Measurements from ENCODE around the gene PKP3.
"Not testable (repeated sequence)": the region's sequence is repeated elsewhere in the genome, so short reads cannot be mapped to it uniquely, and the experiment has no call there.

PKP3 gene

DNA sequence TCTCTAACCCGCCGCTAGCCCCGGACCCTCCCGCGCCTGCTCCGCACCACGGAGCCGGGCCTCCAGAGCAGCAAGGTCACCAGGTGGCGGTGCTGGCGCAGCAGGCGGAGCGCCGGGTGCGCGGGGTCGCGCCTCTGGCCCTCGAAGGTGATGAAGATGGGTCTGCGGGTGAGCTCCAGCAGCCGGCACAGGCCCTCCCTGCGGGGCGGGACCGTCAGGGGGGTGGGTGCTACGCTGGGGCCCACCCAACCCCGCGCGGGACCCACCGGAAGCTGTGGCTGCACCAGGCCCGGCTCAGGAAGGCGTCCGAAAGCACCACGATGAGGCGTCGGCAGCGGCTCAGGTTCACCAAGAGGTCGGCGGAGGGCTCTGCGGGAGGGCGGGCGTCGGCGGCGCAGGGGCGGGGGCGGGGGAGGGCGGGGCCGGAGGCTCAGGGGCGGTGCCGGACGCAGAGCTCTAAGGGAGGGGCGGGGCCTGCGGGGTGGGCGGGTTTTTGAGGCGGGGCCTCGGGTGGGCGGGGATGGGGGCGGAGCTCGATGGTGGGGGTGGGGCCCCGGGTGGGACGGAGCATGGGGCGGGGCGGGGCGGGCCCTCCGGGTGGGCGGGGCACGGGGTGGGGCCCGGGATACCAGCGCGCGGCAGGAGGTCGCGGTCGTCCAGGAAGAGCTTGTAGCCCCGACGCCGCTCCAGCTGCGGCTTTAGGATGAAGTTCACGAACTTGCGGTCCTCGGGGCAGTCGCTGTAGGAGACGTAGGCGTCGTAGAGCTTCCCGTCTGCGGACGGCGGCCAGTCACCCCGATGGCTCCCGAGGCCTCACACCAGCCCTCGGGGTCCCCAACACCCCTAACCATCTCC lies 13.0 kb downstream of the PKP3 start:
- Mint-ChIP-seq H3K27me3 (no peaks in the 10 kb centered on the region), H3K27ac (no peak overlapping the region), H3K4me3 (no peak overlapping the region), H3K9me3 (ENCODE audit: low read depth) (no peaks in the 10 kb centered on the region), H3K36me3 (no peaks in the 10 kb centered on the region), H3K4me1 (ENCODE audit: low read depth) (peaks cover 3% of the 10 kb centered on the region)

DNA sequence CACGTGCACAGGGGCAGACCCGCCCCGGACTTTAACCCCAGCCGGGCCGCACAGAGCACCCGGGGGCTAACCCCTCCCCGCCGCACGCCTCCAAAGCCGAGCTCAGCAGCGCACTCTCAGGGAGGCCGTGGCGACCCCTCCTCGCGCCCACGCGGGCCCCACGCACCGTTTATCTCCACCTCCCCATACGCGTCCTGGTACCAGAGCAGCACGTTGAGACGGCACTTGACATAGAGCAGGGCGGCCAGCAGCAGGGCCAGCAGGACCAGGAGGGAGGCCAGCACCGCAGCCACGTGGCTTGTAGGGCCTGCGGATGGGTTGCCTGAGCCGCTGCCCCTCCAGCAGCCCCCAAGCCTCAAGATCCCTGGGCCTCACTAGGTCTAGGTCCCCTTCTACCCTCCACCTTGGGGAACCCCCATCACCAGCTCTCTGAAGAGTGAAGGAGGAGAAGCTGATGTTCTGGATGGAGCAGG lies 13.7 kb downstream of the PKP3 start:
- Mint-ChIP-seq H3K27ac (no peak overlapping the region), H3K4me3 (no peak overlapping the region)

DNA sequence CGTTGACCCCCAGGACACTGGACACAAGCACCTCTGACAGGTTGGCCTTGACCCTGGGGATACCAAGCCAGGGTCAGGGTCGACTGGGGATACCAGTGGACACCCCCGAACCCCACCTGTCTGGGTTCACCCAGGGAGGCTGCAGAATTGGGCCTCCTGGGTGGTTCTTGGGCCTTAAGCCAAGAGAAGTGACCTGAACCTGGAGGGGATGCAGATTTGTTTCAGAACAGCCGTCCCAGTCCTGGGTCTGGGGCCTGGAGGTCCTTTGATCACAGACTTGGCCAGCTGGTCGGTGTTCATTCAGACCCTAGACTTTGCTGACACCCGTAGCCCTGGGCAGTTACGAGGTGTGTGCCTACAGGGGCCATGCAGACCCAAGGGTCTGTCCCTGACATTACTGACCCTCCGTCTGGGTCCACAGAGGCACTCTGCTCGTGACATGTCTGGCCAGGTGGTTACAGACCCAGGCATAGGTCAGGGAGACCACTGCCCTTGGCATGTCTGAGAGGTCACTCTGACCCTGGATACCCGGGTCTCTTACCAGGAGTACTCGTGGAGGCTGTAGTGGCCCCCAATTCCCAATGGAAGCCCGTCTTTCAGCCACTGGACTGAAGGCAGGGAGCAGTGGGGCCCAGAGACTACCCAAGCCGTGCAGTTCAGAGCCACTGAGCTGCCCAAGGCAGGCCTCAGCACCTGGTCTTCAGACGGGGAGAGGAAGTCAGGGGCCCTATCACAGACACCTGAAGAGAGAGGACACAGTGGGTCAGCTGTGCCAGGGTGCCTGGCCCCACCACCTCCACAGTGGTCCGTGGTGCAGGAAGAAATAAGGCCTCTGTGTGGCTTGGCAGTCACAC lies 14.4 kb downstream of the PKP3 start:
- Mint-ChIP-seq H3K4me3 (no peak overlapping the region), H3K27me3 (no peaks in the 10 kb centered on the region), H3K36me3 (no peaks in the 10 kb centered on the region), H3K4me1 (ENCODE audit: low read depth) (peaks cover 10% of the 10 kb centered on the region), H3K9me3 (ENCODE audit: low read depth) (no peaks in the 10 kb centered on the region), H3K27ac (no peak overlapping the region)

More for the DNA sequence above, 13.7 kb downstream of the PKP3 start:
- no peaks in the 10 kb centered on the region for H3K9me3 Mint-ChIP-seq (ENCODE audit: low read depth)
- no peaks in the 10 kb centered on the region for H3K36me3 Mint-ChIP-seq
- no peaks in the 10 kb centered on the region for H3K27me3 Mint-ChIP-seq
- peaks cover 4% of the 10 kb centered on the region for H3K4me1 Mint-ChIP-seq (ENCODE audit: low read depth)

GRCh38 chr11:409008-409599 lies 15.1 kb downstream of the PKP3 start:
- H3K36me3 Mint-ChIP-seq, result no peaks in the 10 kb centered on the region
- H3K4me1 Mint-ChIP-seq (ENCODE audit: low read depth), result peaks cover 11% of the 10 kb centered on the region
- no peaks in the 10 kb centered on the region for H3K27me3 Mint-ChIP-seq
- no peaks in the 10 kb centered on the region for H3K9me3 Mint-ChIP-seq (ENCODE audit: low read depth)
- H3K27ac Mint-ChIP-seq, result no peak overlapping the region
- H3K4me3 Mint-ChIP-seq, result no peak overlapping the region

- Mint-ChIP-seq H3K27ac (no peak overlapping the region), H3K36me3 (no peaks in the 10 kb centered on the region), H3K4me1 (ENCODE audit: low read depth) (peaks cover 18% of the 10 kb centered on the region), H3K4me3 (no peak overlapping the region), H3K9me3 (ENCODE audit: low read depth) (no peaks in the 10 kb centered on the region), H3K27me3 (no peaks in the 10 kb centered on the region)
Measured at GRCh38 chr11:409600-410483, 15.8 kb downstream of the PKP3 start.

- not testable (repeated sequence) for H3K27me3 Mint-ChIP-seq; H3K27ac Mint-ChIP-seq; H3K4me3 Mint-ChIP-seq; H3K9me3 Mint-ChIP-seq (ENCODE audit: low read depth); H3K36me3 Mint-ChIP-seq
- peaks cover 24% of the 10 kb centered on the region for H3K4me1 Mint-ChIP-seq (ENCODE audit: low read depth)
Measured at GRCh38 chr11:410711-411110, 16.7 kb downstream of the PKP3 start.

DNA sequence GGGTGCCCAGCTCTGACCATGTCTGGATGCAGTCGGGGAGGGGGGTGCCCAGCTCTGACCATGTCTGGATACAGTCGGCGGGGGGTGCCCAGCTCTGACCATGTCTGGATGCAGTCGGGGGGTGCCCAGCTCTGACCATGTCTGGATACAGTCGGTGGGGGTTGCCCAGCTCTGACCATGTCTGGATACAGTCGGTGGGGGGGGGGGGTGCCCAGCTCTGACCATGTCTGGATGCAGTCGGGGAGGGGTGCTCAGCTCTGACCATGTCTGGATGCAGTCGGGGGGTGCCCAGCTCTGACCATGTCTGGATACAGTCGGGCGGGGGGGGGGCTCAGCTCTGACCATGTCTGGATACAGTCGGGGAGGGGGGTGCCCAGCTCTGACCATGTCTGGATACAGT lies 17.5 kb downstream of the PKP3 start:
- H3K27ac Mint-ChIP-seq; H3K36me3 Mint-ChIP-seq; H3K4me3 Mint-ChIP-seq; H3K27me3 Mint-ChIP-seq; H3K9me3 Mint-ChIP-seq (ENCODE audit: low read depth): not testable (repeated sequence)
- peaks cover 29% of the 10 kb centered on the region for H3K4me1 Mint-ChIP-seq (ENCODE audit: low read depth)

- Mint-ChIP-seq H3K9me3 (ENCODE audit: low read depth) (no peaks in the 10 kb centered on the region), H3K4me1 (ENCODE audit: low read depth) (peaks cover 28% of the 10 kb centered on the region), H3K4me3 (peak overlapping the region; percentile 58), H3K27ac (no peak overlapping the region), H3K27me3 (no peaks in the 10 kb centered on the region), H3K36me3 (no peaks in the 10 kb centered on the region)
Measured at GRCh38 chr11:412641-413119, 18.7 kb downstream of the PKP3 start.

GRCh38 chr11:413120-414081 lies 19.4 kb downstream of the PKP3 start:
- H3K9me3 Mint-ChIP-seq (ENCODE audit: low read depth), result no peaks in the 10 kb centered on the region
- peaks cover 28% of the 10 kb centered on the region for H3K4me1 Mint-ChIP-seq (ENCODE audit: low read depth)
- peak overlapping the region; percentile 58 for H3K4me3 Mint-ChIP-seq
- no peaks in the 10 kb centered on the region for H3K27me3 Mint-ChIP-seq
- H3K27ac Mint-ChIP-seq, result no peak overlapping the region
- H3K36me3 Mint-ChIP-seq, result no peaks in the 10 kb centered on the region

- Mint-ChIP-seq H3K27me3 (no peaks in the 10 kb centered on the region), H3K4me3 (peak overlapping the region; percentile 93), H3K9me3 (ENCODE audit: low read depth) (no peaks in the 10 kb centered on the region), H3K36me3 (no peaks in the 10 kb centered on the region), H3K4me1 (ENCODE audit: low read depth) (peaks cover 27% of the 10 kb centered on the region), H3K27ac (peak overlapping the region; percentile 85)
Measured at GRCh38 chr11:414318-414857, 20.4 kb downstream of the PKP3 start.

DNA sequence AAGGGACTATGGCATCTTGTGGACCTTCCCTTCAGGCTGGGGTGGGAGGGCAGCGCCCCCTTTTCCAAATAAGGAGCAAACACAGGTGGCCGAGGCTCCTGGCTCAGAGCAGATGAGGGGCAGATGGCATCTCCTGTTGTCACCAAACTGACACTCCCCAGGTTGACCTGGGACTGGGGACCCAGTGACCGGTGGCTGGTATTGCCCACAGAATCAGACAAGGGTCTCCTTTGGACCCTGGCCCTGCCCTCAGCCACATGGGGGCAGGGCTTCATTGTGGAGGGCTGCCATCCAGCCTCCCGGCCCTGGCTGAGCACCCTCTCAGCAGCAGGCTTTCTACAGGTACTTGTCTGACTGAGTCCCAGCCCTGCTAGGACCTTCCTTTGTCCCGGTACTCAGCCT lies 21.6 kb downstream of the PKP3 start:
- peaks cover 27% of the 10 kb centered on the region for H3K4me1 Mint-ChIP-seq (ENCODE audit: low read depth)
- H3K4me3 Mint-ChIP-seq, result peak overlapping the region; percentile 93
- H3K9me3 Mint-ChIP-seq (ENCODE audit: low read depth), result no peaks in the 10 kb centered on the region
- H3K27ac Mint-ChIP-seq, result peak overlapping the region; percentile 85
- no peaks in the 10 kb centered on the region for H3K27me3 Mint-ChIP-seq
- H3K36me3 Mint-ChIP-seq, result no peaks in the 10 kb centered on the region

GRCh38 chr11:416051-416756 lies 22.2 kb downstream of the PKP3 start:
- Mint-ChIP-seq H3K4me3 (peak overlapping the region; percentile 93), H3K4me1 (ENCODE audit: low read depth) (peaks cover 27% of the 10 kb centered on the region), H3K36me3 (no peaks in the 10 kb centered on the region), H3K9me3 (ENCODE audit: low read depth) (no peaks in the 10 kb centered on the region), H3K27me3 (no peaks in the 10 kb centered on the region), H3K27ac (peak overlapping the region; percentile 85)
